Coronary artery (tissue), 2 donors: ENCODE data around the gene ZFHX2.

Source experiments
- DNase-seq: peaks from one replicate; pipeline ENCODE4 v3.0.0-alpha.2; 2017; ENCODE audit warnings: low spot score
- H3K27ac ChIP-seq, 2 donors: fragments of 200-600 bp; sonication (generic); one replicate each; pipeline ENCODE4 v1.5.1; 2016 to 2019
- H3K4me3 ChIP-seq: fragments of 200-600 bp; sonication (generic); 2 replicates; pipeline ENCODE4 v1.5.1; 2016; ENCODE audit warnings: mild to moderate bottlenecking, moderate library complexity
- CTCF ChIP-seq: fragments of 200-600 bp; sonication (generic); IDR thresholded peaks from one replicate; pipeline ENCODE4 v1.5.1; 2019; ENCODE audit warnings: antibody characterized with exemption

Gene ZFHX2

GRCh38 chr14:23486036-23486435, 65.5 kb downstream of the ZFHX2 start:
- DNase-seq: no peak
- TF ChIP-seq CTCF: no peak
- H3K27ac ChIP-seq: no peak overlapping the region
- no peak overlapping the region for H3K4me3 ChIP-seq

DNA sequence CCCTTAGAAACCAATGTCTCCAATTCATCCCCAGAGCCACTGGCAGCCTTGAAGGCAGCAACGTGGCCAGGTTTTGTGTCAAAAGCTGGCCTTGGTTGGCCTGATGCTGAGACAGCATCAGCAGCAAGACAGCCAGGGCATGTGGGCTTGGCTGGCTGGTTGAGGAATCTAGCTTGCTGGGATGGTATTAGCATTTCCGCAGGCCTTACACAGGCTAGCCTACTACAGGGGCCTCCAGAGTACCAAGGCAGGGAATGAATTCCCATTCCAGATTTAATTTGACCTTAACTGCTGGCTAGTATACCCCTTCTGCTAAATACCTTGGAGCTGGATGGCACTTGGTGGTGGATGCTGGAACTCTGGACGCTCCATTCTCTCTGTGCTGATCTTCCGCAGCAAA, 66.2 kb downstream of the ZFHX2 start:
- no peak overlapping the region for H3K27ac ChIP-seq
- DNase-seq: no peak
- TF ChIP-seq CTCF: no peak
- H3K4me3 ChIP-seq: no peak overlapping the region

- no peak overlapping the region for H3K4me3 ChIP-seq
- no peak overlapping the region for H3K27ac ChIP-seq
- TF ChIP-seq CTCF: no peak
- DNase-seq: no peak
Measured at GRCh38 chr14:23483236-23483854, 68.2 kb downstream of the ZFHX2 start.

DNA sequence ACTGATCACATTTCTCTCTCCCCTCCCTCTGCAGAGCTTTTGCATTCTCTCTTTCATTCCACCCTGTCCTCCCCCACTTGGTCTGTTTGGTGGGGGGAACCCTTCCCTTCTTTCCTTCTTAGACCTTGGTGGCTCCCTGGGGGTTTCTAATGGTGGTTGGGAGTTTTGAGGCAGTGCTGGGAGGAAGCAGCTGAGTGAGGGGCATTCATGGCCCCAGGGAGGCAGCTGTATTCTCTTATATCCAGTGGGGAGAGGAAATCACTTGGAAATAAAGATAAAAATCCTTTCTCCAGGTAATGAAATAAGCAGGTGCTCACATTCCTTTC, 68.8 kb downstream of the ZFHX2 start:
- DNase-seq: no peak
- no peak overlapping the region for H3K27ac ChIP-seq
- TF ChIP-seq CTCF: no peak
- no peak overlapping the region for H3K4me3 ChIP-seq

DNA sequence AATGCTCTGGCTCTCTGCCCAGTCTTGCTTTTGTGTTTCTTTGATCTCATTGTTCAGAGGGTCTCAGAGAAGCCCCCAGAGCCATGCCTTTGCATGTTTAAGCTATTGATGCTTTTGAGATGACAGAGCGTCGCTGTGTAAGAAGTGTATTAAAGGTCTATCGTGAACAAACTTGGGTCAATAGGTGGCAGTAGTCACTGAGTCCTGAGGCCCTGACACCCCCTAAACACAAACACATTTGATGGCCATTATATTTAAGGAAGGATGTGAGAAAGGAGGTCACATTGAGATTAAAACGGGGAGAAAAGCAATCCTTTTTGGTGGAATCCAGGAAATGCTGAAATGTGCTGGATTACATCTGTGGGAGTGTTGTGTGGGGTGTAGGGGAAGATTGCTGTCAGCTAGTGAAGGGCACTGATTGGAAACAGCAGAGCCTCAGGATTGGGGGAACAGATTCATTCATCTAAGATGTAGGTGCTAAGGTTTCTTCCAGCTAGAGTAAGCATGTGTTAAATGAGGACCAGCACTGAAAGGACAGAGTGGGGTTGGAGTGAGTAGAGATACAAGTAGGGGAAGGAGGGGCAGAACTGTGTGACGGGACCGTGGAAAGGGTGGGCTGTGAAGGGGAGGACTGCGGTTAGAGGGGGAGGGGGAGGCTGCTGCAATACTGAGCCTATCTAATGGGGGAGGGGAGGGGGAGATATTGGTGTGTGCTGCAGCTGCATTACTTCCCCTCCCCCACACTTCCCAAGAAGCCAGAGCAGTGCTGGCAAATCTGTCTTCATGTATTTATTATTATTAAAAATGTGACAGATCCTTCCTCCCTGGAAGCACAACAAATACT, 69.4 kb downstream of the ZFHX2 start:
- no peak for DNase-seq

DNA sequence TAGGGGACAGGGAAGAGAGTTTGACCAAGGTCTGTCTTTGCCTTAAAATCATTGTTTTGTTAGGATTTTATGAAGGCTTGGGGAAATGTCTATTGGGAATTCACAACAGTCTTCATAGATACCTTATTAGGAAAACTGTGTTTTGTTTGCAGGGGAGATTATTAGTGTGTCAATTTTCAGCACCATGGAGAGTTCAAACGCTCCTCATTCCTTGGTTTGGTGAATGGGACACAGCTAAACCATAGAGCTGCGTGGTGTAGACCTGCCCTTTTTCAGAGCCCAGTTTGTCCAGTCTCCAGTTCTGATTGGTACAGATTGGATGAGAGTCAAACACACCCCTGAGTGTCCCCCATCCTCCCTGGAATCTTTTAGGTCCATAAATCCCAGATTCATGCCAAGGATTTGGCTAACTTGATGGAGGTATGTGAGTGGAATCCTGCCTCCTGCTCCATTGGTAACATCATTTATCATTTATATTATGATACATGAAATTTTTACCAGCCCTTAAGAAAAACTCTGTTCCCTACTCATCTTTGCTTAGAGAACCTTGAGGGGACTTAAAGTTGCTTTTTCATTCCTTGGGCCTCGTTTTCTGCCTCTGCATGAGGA, 70.1 kb downstream of the ZFHX2 start:
- no peak for DNase-seq
- Histone ChIP-seq H3K27ac (no peak overlapping the region), H3K4me3 (no peak overlapping the region)
- TF ChIP-seq CTCF: no peak

More for the DNA sequence above, 69.4 kb downstream of the ZFHX2 start:
- H3K27ac ChIP-seq: no peak overlapping the region
- H3K4me3 ChIP-seq: no peak overlapping the region
- TF ChIP-seq CTCF: no peak
